ENCODE measurements around the gene CDKAL1.
"Not testable (repeated sequence)": the region's sequence is repeated elsewhere in the genome, so short reads cannot be mapped to it uniquely, and the experiment has no call there.

- TF ChIP-seq EZH2, CTCF (IDR thresholded peaks at IDR 0.05): not testable (repeated sequence)
Observed at GRCh38 chr6:20525208-20525607, 9.0 kb upstream of the CDKAL1 start.

Measured in neural progenitor cell (in vitro differentiated cells).